ENCODE data around the gene AKAP13.

Gene AKAP13

GRCh38 chr15:85756411-85757072 lies 376.1 kb downstream of the AKAP13 start:
- no peak overlapping the region for H2AFZ ChIP-seq
- no peaks in the 10 kb centered on the region for H3K27me3 ChIP-seq (ENCODE audit: control insufficient read depth, insufficient read depth, low read length)
- no peak overlapping the region for H3K9ac ChIP-seq
- no peaks in the 10 kb centered on the region for H3K36me3 ChIP-seq (ENCODE audit: control insufficient read depth, insufficient read depth, low read length)
- no peak overlapping the region for H3K27ac ChIP-seq
- no peaks in the 10 kb centered on the region for H3K79me2 ChIP-seq
- H3K4me3 ChIP-seq (ENCODE audit: low read depth, low read length), result no peak overlapping the region
- H3K4me2 ChIP-seq (ENCODE audit: low read length), result no peak overlapping the region
- no peak for TF ChIP-seq CTCF (IDR thresholded peaks at IDR 0.05)
- H3K4me1 ChIP-seq, result no peaks in the 10 kb centered on the region
- H3K9me3 ChIP-seq (ENCODE audit: control insufficient read depth, low read length), result no peaks in the 10 kb centered on the region

GRCh38 chr15:85757073-85757938 lies 376.9 kb downstream of the AKAP13 start:
- H3K4me1 ChIP-seq, result no peaks in the 10 kb centered on the region
- no peak overlapping the region for H3K9ac ChIP-seq
- H3K27me3 ChIP-seq (ENCODE audit: control insufficient read depth, insufficient read depth, low read length), result no peaks in the 10 kb centered on the region
- no peak overlapping the region for H2AFZ ChIP-seq
- H3K36me3 ChIP-seq (ENCODE audit: control insufficient read depth, insufficient read depth, low read length), result no peaks in the 10 kb centered on the region
- H3K9me3 ChIP-seq (ENCODE audit: control insufficient read depth, low read length), result no peaks in the 10 kb centered on the region
- H3K4me2 ChIP-seq (ENCODE audit: low read length), result no peak overlapping the region
- TF ChIP-seq CTCF (IDR thresholded peaks at IDR 0.05), result no peak
- H3K27ac ChIP-seq, result no peak overlapping the region
- H3K79me2 ChIP-seq, result no peaks in the 10 kb centered on the region
- H3K4me3 ChIP-seq (ENCODE audit: low read depth, low read length), result no peak overlapping the region

GRCh38 chr15:85757939-85758654 lies 377.7 kb downstream of the AKAP13 start:
- H3K4me2 ChIP-seq (ENCODE audit: low read length), result no peak overlapping the region
- TF ChIP-seq CTCF (IDR thresholded peaks at IDR 0.05), result no peak
- H3K4me1 ChIP-seq, result no peaks in the 10 kb centered on the region
- no peak overlapping the region for H3K4me3 ChIP-seq (ENCODE audit: low read depth, low read length)
- H2AFZ ChIP-seq, result no peak overlapping the region
- H3K9ac ChIP-seq, result no peak overlapping the region
- H3K27ac ChIP-seq, result no peak overlapping the region
- no peaks in the 10 kb centered on the region for H3K79me2 ChIP-seq
- no peaks in the 10 kb centered on the region for H3K27me3 ChIP-seq (ENCODE audit: control insufficient read depth, insufficient read depth, low read length)
- H3K9me3 ChIP-seq (ENCODE audit: control insufficient read depth, low read length), result no peaks in the 10 kb centered on the region
- no peaks in the 10 kb centered on the region for H3K36me3 ChIP-seq (ENCODE audit: control insufficient read depth, insufficient read depth, low read length)

- no peaks in the 10 kb centered on the region for H3K36me3 ChIP-seq (ENCODE audit: control insufficient read depth, insufficient read depth, low read length)
- no peaks in the 10 kb centered on the region for H3K4me1 ChIP-seq
- TF ChIP-seq CTCF (IDR thresholded peaks at IDR 0.05), result no peak
- H3K79me2 ChIP-seq, result no peaks in the 10 kb centered on the region
- H3K4me2 ChIP-seq (ENCODE audit: low read length), result no peak overlapping the region
- H3K4me3 ChIP-seq (ENCODE audit: low read depth, low read length), result no peak overlapping the region
- H2AFZ ChIP-seq, result no peak overlapping the region
- no peak overlapping the region for H3K27ac ChIP-seq
- no peak overlapping the region for H3K9ac ChIP-seq
- H3K27me3 ChIP-seq (ENCODE audit: control insufficient read depth, insufficient read depth, low read length), result no peaks in the 10 kb centered on the region
- H3K9me3 ChIP-seq (ENCODE audit: control insufficient read depth, low read length), result no peaks in the 10 kb centered on the region
Observed at GRCh38 chr15:85758655-85758978, 378.2 kb downstream of the AKAP13 start.

All from parathyroid adenoma (tissue), 2 donors.